HepG2 (cell line): ENCODE results near the gene EGFL8. TPM values are rescaled to one million over a fixed set of nuclear protein-coding genes. Genes with fewer than 3 reads are reported as not detected.

Experiments
- ATAC-seq: fragments of 200-7000 bp; cut with Tn5 transposase; 3 replicates; pipeline ENCODE4 v1.9.1; 2020; ENCODE audit warnings: mild to moderate bottlenecking, moderate library complexity
- BruUV-seq: library from RNA; stranded (reverse); fragments of 400-500 nt; replicated peaks from 2 replicates; lab custom pipeline; 2021; lab: Mats Ljungman, UMichigan
- CTCF ChIA-PET: fragments of 300-600 bp; formaldehyde crosslinking; extraction: SDS; loops from one replicate; lab custom pipeline; 2021; ENCODE audit warnings: low total read pairs, inconsistent platforms, low intra/inter-chr PET ratio; lab: Yijun Ruan, JAX
- POLR2A ChIA-PET: fragments of 350-600 bp; sonication (Branson Sonifier 250); formaldehyde crosslinking; loops from one replicate; lab custom pipeline; 2020; ENCODE audit warnings: antibody characterized with exemption, inconsistent platforms; lab: Yijun Ruan, JAX
- DNase-seq: peaks from one replicate; pipeline ENCODE4 v3.0.0-alpha.2; 2015; ENCODE audit warnings: low spot score
- FAIRE-seq: peaks from 3 replicates; lab custom pipeline; 2011; peaks lifted over from hg19 to GRCh38; lab: Jason Lieb, UNC
- H2AFZ ChIP-seq: one replicate; pipeline ENCODE4 v1.6.1; 2011; ENCODE audit warnings: low read length, inconsistent platforms
- H3K27ac ChIP-seq: fragments of 300-600 bp; 3 replicates; pipeline ENCODE4 v1.8.0; 2011; ENCODE audit warnings: mixed run types, mild to moderate bottlenecking, mixed read lengths, low read length, inconsistent platforms; ENCODE audit not compliant: insufficient read depth; ENCODE audit errors: extremely low read length
- H3K27me3 ChIP-seq, 2 experiments: fragments of 200-600 bp in 1 of 2; 2 replicates in 1 of 2; 3 replicates in 1 of 2; pipeline versions ENCODE4 v1.6.0 to v1.8.0; 2011; ENCODE audit warnings: low read length in 2 of 2, mild to moderate bottlenecking in 2 of 2, moderate library complexity in 2 of 2, inconsistent platforms in 1 of 2; ENCODE audit not compliant: insufficient read depth in 2 of 2, control insufficient read depth in 1 of 2
- H3K36me3 ChIP-seq, 2 experiments: fragments of 200-600 bp in 1 of 2; replicated peaks in 1 of 2; 2 replicates in 1 of 2; 3 replicates in 1 of 2; pipeline versions ENCODE4 v1.5.1 to v1.8.0; 2011; ENCODE audit warnings: low read length in 2 of 2, inconsistent platforms in 1 of 2; ENCODE audit not compliant: insufficient read depth in 2 of 2, control insufficient read depth in 1 of 2
- H3K4me1 ChIP-seq: 2 replicates; pipeline ENCODE4 v1.5.1; 2012; ENCODE audit warnings: low read length, inconsistent platforms; ENCODE audit not compliant: insufficient read depth
- H3K4me2 ChIP-seq: 2 replicates; pipeline ENCODE4 v1.6.0; 2011; ENCODE audit warnings: low read depth, low read length, inconsistent platforms
- H3K4me3 ChIP-seq, 3 experiments: fragments of 200-600 bp in 1 of 3; sonication (generic), shearing (Covaris generic) in 1 of 3; replicated peaks in 1 of 3; 2 replicates each; pipeline ENCODE4 v1.5.1; 2011 to 2016; ENCODE audit warnings: low read length in 3 of 3, inconsistent platforms in 2 of 3, low read depth in 2 of 3, mild to moderate bottlenecking in 2 of 3, control low read depth in 1 of 3, mixed read lengths in 1 of 3; ENCODE audit not compliant: insufficient read depth in 1 of 3
- H3K79me2 ChIP-seq: one replicate; pipeline ENCODE4 v1.6.1; 2011; ENCODE audit warnings: low read length, inconsistent platforms; ENCODE audit not compliant: insufficient read depth
- H3K9ac ChIP-seq: 2 replicates; pipeline ENCODE4 v1.6.0; 2011; ENCODE audit warnings: mild to moderate bottlenecking, low read depth, low read length, inconsistent platforms; ENCODE audit not compliant: insufficient read depth
- H3K9me3 ChIP-seq: 2 replicates; pipeline ENCODE4 v1.5.1; 2012; ENCODE audit warnings: mild to moderate bottlenecking, low read length
- H4K20me1 ChIP-seq: 2 replicates; pipeline ENCODE4 v1.6.0; 2011; ENCODE audit warnings: inconsistent platforms, mild to moderate bottlenecking, low read length, moderate library complexity; ENCODE audit not compliant: insufficient read depth
- ERF ChIP-seq: IDR thresholded peaks from 2 replicates; pipeline ENCODE4 v1.6.1; 2018; ENCODE audit warnings: missing biosample characterization, missing genetic modification reagents
- GZF1 ChIP-seq: sonication (generic); formaldehyde crosslinking; IDR thresholded peaks from 2 replicates; pipeline ENCODE4 v1.5.1; 2020; ENCODE audit warnings: mild to moderate bottlenecking, missing genetic modification reagents
- HHEX ChIP-seq: IDR thresholded peaks from 2 replicates; pipeline ENCODE4 v1.6.1; 2016; ENCODE audit warnings: control low read depth
- HMG20B ChIP-seq: conservative IDR thresholded peaks from 2 replicates; pipeline ENCODE4 v1.6.1; 2016; ENCODE audit warnings: missing genetic modification reagents, missing compliant biosample characterization
- ZNF841 ChIP-seq: sonication (generic); formaldehyde crosslinking; IDR thresholded peaks from 2 replicates; pipeline ENCODE4 v1.8.1; 2023; ENCODE audit warnings: missing genetic modification reagents, borderline replicate concordance
- WGBS: methylation state at CpG from one replicate; pipeline ENCODE4 v1.1.6; 2017; ENCODE audit warnings: low lambda C conversion rate; 5-methylcytosine and 5-hydroxymethylcytosine counted together
- in situ Hi-C: cut with HindIII; loops from 2 replicates; pipeline ENCODE4 v1.10.0; 2017; ENCODE audit warnings: low pct_unique_long_range_greater_than_20kb; ENCODE audit not compliant: extremely low pct_ligation_motif_present
- intact Hi-C: fragments of 100-400 bp; cut with micrococcal nuclease; formaldehyde crosslinking; loops from one replicate; pipeline ENCODE4 v1.10.0; 2022; ENCODE audit not compliant: unreplicated experiment
- polyA plus RNA-seq, 8 experiments: library from polyadenylated mRNA; depleted of rRNA in 3 of 8; stranded (reverse) in 7 of 8; unstranded in 1 of 8; fragments of >200 nt; fragmentation: Illumina TruSeq in 4 of 8; extraction: Trizol in 4 of 8; gene quantifications; 2 replicates each; pipeline versions ENCODE4 v1.2.1 to v1.2.3, GENCODE V29; 2011 to 2016; ENCODE audit warnings: low read depth in 4 of 8, missing spikeins in 1 of 8, mixed read lengths in 1 of 8; ENCODE audit not compliant: insufficient read depth in 1 of 8
- total RNA-seq, 5 experiments: library from RNA; depleted of rRNA; stranded (reverse); fragments of >200 nt; fragmentation: Illumina TruSeq; extraction: Trizol; gene quantifications; 2 replicates each; pipeline ENCODE4 v1.2.3, GENCODE V29; 2016; ENCODE audit warnings: low read depth in 1 of 5
- TF ChIP-seq, protein P1 (sequence below): sonication (generic); formaldehyde crosslinking; IDR thresholded peaks from 2 replicates; pipeline ENCODE4 v1.4.0; 2020; ENCODE audit warnings: low read depth, missing genetic modification reagents
- TF ChIP-seq, protein P2 (sequence below): IDR thresholded peaks from 2 replicates; pipeline ENCODE4 v1.6.1; 2016; ENCODE audit warnings: missing compliant biosample characterization, missing genetic modification reagents, borderline replicate concordance
- TF ChIP-seq, protein P3 (sequence below): IDR thresholded peaks from 2 replicates; pipeline ENCODE4 v1.6.1; 2016

Gene EGFL8
- total and polyA plus RNA-seq, 2 of the 13 experiments (the other 11 are each of a cell fraction or from before 2014, with no cell fraction given) = 10.0 to 11.5 TPM

DNA sequence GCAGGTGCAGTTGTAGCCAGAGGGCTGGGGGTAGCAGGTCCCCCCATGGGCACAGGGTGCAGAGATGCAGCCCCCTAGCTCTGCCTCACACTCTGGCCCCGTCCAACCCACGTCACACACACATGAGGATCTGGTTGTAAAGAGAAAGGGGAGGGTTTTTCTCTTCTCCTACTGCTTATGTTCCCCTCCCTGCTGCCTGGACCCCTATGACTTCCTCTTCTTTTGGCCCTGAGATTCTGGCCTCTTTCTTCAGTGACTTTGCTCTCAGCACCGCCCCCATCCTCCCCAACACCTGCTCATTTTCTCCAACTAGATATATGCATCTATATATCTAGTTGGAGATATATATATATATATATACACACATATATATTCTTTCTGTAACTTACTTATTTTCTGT, 49.7 kb downstream of the EGFL8 start (continued):
- TF ChIP-seq, protein P1, sequence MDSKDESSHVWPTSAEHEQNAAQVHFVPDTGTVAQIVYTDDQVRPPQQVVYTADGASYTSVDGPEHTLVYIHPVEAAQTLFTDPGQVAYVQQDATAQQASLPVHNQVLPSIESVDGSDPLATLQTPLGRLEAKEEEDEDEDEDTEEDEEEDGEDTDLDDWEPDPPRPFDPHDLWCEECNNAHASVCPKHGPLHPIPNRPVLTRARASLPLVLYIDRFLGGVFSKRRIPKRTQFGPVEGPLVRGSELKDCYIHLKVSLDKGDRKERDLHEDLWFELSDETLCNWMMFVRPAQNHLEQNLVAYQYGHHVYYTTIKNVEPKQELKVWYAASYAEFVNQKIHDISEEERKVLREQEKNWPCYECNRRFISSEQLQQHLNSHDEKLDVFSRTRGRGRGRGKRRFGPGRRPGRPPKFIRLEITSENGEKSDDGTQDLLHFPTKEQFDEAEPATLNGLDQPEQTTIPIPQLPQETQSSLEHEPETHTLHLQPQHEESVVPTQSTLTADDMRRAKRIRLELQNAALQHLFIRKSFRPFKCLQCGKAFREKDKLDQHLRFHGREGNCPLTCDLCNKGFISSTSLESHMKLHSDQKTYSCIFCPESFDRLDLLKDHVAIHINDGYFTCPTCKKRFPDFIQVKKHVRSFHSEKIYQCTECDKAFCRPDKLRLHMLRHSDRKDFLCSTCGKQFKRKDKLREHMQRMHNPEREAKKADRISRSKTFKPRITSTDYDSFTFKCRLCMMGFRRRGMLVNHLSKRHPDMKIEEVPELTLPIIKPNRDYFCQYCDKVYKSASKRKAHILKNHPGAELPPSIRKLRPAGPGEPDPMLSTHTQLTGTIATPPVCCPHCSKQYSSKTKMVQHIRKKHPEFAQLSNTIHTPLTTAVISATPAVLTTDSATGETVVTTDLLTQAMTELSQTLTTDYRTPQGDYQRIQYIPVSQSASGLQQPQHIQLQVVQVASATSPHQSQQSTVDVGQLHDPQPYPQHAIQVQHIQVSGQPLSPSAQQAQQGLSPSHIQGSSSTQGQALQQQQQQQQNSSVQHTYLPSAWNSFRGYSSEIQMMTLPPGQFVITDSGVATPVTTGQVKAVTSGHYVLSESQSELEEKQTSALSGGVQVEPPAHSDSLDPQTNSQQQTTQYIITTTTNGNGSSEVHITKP (CRISPR knock-in tag) = no peak
- TF ChIP-seq ERF (CRISPR knock-in tag) = no peak
- no peak for TF ChIP-seq ZNF841 (CRISPR knock-in tag)

DNA sequence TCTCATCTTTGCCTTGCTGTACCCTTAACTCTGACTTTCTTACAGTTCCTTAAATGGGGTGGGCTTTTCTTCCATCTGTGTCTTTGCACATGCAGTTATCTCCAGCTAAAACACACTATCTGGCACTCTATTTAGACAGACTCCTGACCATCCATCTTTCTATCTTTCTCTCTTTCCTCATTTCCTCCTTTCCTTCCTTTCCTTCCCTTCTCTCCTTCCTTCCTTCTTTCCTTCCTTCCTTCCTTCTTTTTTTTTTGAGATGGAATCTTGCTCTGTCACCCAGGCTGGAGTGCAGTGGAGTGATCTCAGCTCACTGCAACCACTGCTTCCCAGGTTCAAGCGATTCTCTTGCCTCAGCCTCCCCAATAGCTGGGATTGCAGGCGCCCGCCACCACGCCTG, 51.2 kb downstream of the EGFL8 start:
- no peak for ATAC-seq
- BruUV-seq = no TSS peak
- WGBS = 80% methylated on average over 4 of the region's 4 CpGs
- no peak overlapping the region for H3K4me2 ChIP-seq
- no peak for DNase-seq
- H3K9ac ChIP-seq = no peak overlapping the region
- H3K36me3 ChIP-seq = no peaks in the 10 kb centered on the region
- no peak overlapping the region for H3K4me3 ChIP-seq
- POLR2A ChIA-PET = no interaction called here
- H2AFZ ChIP-seq = no peak overlapping the region
- H3K4me1 ChIP-seq = peaks cover 4% of the 10 kb centered on the region
- H3K79me2 ChIP-seq = no peaks in the 10 kb centered on the region
- H3K9me3 ChIP-seq = no peaks in the 10 kb centered on the region
- in situ Hi-C loops = no loop called here
- TF ChIP-seq, protein P2, sequence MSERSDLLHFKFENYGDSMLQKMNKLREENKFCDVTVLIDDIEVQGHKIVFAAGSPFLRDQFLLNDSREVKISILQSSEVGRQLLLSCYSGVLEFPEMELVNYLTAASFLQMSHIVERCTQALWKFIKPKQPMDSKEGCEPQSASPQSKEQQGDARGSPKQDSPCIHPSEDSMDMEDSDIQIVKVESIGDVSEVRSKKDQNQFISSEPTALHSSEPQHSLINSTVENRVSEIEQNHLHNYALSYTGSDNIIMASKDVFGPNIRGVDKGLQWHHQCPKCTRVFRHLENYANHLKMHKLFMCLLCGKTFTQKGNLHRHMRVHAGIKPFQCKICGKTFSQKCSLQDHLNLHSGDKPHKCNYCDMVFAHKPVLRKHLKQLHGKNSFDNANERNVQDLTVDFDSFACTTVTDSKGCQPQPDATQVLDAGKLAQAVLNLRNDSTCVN (CRISPR knock-in tag) = no peak
- no peak for TF ChIP-seq HHEX (CRISPR knock-in tag)
- no peak for TF ChIP-seq GZF1 (CRISPR knock-in tag)
- no peak for TF ChIP-seq HMG20B (CRISPR knock-in tag)
- TF ChIP-seq, protein P3, sequence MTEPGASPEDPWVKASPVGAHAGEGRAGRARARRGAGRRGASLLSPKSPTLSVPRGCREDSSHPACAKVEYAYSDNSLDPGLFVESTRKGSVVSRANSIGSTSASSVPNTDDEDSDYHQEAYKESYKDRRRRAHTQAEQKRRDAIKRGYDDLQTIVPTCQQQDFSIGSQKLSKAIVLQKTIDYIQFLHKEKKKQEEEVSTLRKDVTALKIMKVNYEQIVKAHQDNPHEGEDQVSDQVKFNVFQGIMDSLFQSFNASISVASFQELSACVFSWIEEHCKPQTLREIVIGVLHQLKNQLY (CRISPR knock-in tag) = no peak
- TF ChIP-seq, all 625 proteins: peak for 0
- H3K27me3 ChIP-seq = peaks cover 13 to 56% of the 10 kb centered on the region in 2 experiments; a peak in 4 of 5 replicates
- H3K27ac ChIP-seq = no peak overlapping the region
- intact Hi-C loops = no loop called here
- H4K20me1 ChIP-seq = no peaks in the 10 kb centered on the region
- CTCF ChIA-PET = no interaction called here
- no peak for FAIRE-seq
